Measurements from ENCODE around the gene JARID2.

JARID2 gene

GRCh38 chr6:15416932-15417509, 171.2 kb downstream of the JARID2 start:
- DNase-seq (ENCODE audit: low read depth in 2 of 2) = no peak

GRCh38 chr6:15417811-15418210, 171.9 kb downstream of the JARID2 start:
- DNase-seq (ENCODE audit: low read depth in 2 of 2) = no peak

- DNase-seq (ENCODE audit: low read depth in 2 of 2) = no peak
These were observed 173.6 kb downstream of the JARID2 start for GRCh38 chr6:15419493-15419892.

- no peak for DNase-seq (ENCODE audit: low read depth in 2 of 2)
These were observed 175.1 kb downstream of the JARID2 start for GRCh38 chr6:15420959-15421438.

- no peak for DNase-seq (ENCODE audit: low read depth in 2 of 2)
These were observed 176.3 kb downstream of the JARID2 start for GRCh38 chr6:15421945-15422733.

- no peak for DNase-seq (ENCODE audit: low read depth in 2 of 2)
These were observed 177.6 kb downstream of the JARID2 start for GRCh38 chr6:15423286-15423993.

GRCh38 chr6:15425947-15426346, 180.1 kb downstream of the JARID2 start:
- no peak for DNase-seq (ENCODE audit: low read depth in 2 of 2)

- DNase-seq (ENCODE audit: low read depth in 2 of 2) = no peak
These were observed 180.5 kb downstream of the JARID2 start for GRCh38 chr6:15426395-15426794.

GRCh38 chr6:15426901-15427300, 181.0 kb downstream of the JARID2 start:
- DNase-seq (ENCODE audit: low read depth in 2 of 2) = no peak

- DNase-seq (ENCODE audit: low read depth in 2 of 2) = no peak
These were observed 181.6 kb downstream of the JARID2 start for GRCh38 chr6:15427331-15428070.

- DNase-seq (ENCODE audit: low read depth in 2 of 2) = no peak
These were observed 183.6 kb downstream of the JARID2 start for GRCh38 chr6:15429141-15430110.

GRCh38 chr6:15430186-15430585, 184.3 kb downstream of the JARID2 start:
- DNase-seq (ENCODE audit: low read depth in 2 of 2) = no peak

GRCh38 chr6:15430931-15431405, 185.1 kb downstream of the JARID2 start:
- no peak for DNase-seq (ENCODE audit: low read depth in 2 of 2)

- DNase-seq (ENCODE audit: low read depth in 2 of 2) = no peak
These were observed 186.1 kb downstream of the JARID2 start for GRCh38 chr6:15431762-15432483.

- DNase-seq (ENCODE audit: low read depth in 2 of 2) = no peak
These were observed 187.6 kb downstream of the JARID2 start for GRCh38 chr6:15433511-15433861.

GRCh38 chr6:15434263-15434662, 188.4 kb downstream of the JARID2 start:
- DNase-seq (ENCODE audit: low read depth in 2 of 2) = no peak

- DNase-seq (ENCODE audit: low read depth in 2 of 2) = no peak
These were observed 189.0 kb downstream of the JARID2 start for GRCh38 chr6:15434823-15435380.

- no peak for DNase-seq (ENCODE audit: low read depth in 2 of 2)
These were observed 189.6 kb downstream of the JARID2 start for GRCh38 chr6:15435468-15435867.

- no peak for DNase-seq (ENCODE audit: low read depth in 2 of 2)
These were observed 190.6 kb downstream of the JARID2 start for GRCh38 chr6:15436451-15436850.
